HL-60 (cell line): ENCODE measurements around the gene ARFGAP3.

ENCODE experiments used
- DNase-seq, 2 experiments: peaks; one replicate each; pipeline ENCODE4 v3.0.0-alpha.2; 2010 to 2020; ENCODE audit warnings: low read depth in 1 of 2, low spot score in 1 of 2
- H3K27ac ChIP-seq: fragments of 250-450 bp; sonication (Bioruptor Pico); replicated peaks from 2 replicates; pipeline ENCODE4 v1.5.1; 2020; ENCODE audit warnings: mild to moderate bottlenecking, moderate library complexity
- H3K27me3 ChIP-seq: fragments of 250-450 bp; sonication (Bioruptor Pico); 2 replicates; pipeline ENCODE4 v1.5.1; 2021; ENCODE audit warnings: mild to moderate bottlenecking, moderate library complexity; ENCODE audit not compliant: insufficient read depth, poor library complexity, severe bottlenecking
- H3K4me3 ChIP-seq: replicated peaks from 2 replicates; pipeline ENCODE4 v1.5.1; 2011; ENCODE audit warnings: mild to moderate bottlenecking, control low read depth, low read length; ENCODE audit not compliant: insufficient read depth
- CTCF ChIP-seq: IDR thresholded peaks from one replicate; pipeline ENCODE4 v1.5.1; 2011; ENCODE audit warnings: low read length, control low read depth, inconsistent platforms; ENCODE audit not compliant: insufficient read depth
- GABPA ChIP-seq: IDR thresholded peaks from 2 replicates; pipeline ENCODE4 v1.6.1; 2012; ENCODE audit warnings: low read depth
- POLR2AphosphoS5 ChIP-seq: IDR thresholded peaks from 2 replicates; pipeline ENCODE4 v1.6.1; 2012; ENCODE audit warnings: low read depth
- REST ChIP-seq: IDR thresholded peaks from 2 replicates; pipeline ENCODE4 v1.6.1; 2012; ENCODE audit warnings: low read depth; ENCODE audit not compliant: insufficient replicate concordance
- SPI1 ChIP-seq: IDR thresholded peaks from 2 replicates; pipeline ENCODE4 v1.6.1; 2012; ENCODE audit warnings: low read depth, mild to moderate bottlenecking, borderline replicate concordance
- long read RNA-seq: library from polyadenylated mRNA; unstranded; transcript quantifications from one replicate; pipeline ENCODE4 v2.0.0, GENCODE V29; 2020

The ARFGAP3 gene
- long read RNA-seq, transcript ARFGAP3-201 (16 exons, 2,857 nt): major isoform, 462 of 484 reads
- long read RNA-seq, partial matches to known transcripts: 11 of 484 reads
- long read RNA-seq, other reads (novel, unspliced or antisense): 9 of 484 reads

GRCh38 chr22:42856865-42857704, at the start of gene ARFGAP3:
TSS of gene ARFGAP3 (minus strand) at chr22:42857273. CDS start at chr22:42857182, 91 bp downstream.
- peak; percentile 79 to 84 for DNase-seq

GRCh38 chr22:42905702-42906183, 48.7 kb upstream of the ARFGAP3 start:
- TF ChIP-seq POLR2AphosphoS5 (no peak), CTCF (no peak), SPI1 (no peak)
- no peaks in the 10 kb centered on the region for H3K27me3 ChIP-seq
- no peak overlapping the region for H3K4me3 ChIP-seq
- no peak overlapping the region for H3K27ac ChIP-seq
- DNase-seq: no peak

More at GRCh38 chr22:42856865-42857704, at the start of gene ARFGAP3:
- peak within 1 kb of the TSS; percentile 75 for H3K4me3 ChIP-seq
- H3K27ac ChIP-seq: peak within 1 kb of the TSS; percentile 59
- TF ChIP-seq CTCF (no peak), GABPA (no peak), REST (no peak), SPI1 (no peak), POLR2AphosphoS5 (no peak)
- no peaks in the 10 kb centered on the region for H3K27me3 ChIP-seq

GRCh38 chr22:42905217-42905616, 48.1 kb upstream of the ARFGAP3 start:
- no peaks in the 10 kb centered on the region for H3K27me3 ChIP-seq
- no peak overlapping the region for H3K27ac ChIP-seq
- H3K4me3 ChIP-seq: no peak overlapping the region
- TF ChIP-seq GABPA (no peak), CTCF (no peak), REST (no peak), POLR2AphosphoS5 (no peak), SPI1 (no peak)
- no peak for DNase-seq
